ENCODE results near the gene GMPPA.

GMPPA gene

DNA sequence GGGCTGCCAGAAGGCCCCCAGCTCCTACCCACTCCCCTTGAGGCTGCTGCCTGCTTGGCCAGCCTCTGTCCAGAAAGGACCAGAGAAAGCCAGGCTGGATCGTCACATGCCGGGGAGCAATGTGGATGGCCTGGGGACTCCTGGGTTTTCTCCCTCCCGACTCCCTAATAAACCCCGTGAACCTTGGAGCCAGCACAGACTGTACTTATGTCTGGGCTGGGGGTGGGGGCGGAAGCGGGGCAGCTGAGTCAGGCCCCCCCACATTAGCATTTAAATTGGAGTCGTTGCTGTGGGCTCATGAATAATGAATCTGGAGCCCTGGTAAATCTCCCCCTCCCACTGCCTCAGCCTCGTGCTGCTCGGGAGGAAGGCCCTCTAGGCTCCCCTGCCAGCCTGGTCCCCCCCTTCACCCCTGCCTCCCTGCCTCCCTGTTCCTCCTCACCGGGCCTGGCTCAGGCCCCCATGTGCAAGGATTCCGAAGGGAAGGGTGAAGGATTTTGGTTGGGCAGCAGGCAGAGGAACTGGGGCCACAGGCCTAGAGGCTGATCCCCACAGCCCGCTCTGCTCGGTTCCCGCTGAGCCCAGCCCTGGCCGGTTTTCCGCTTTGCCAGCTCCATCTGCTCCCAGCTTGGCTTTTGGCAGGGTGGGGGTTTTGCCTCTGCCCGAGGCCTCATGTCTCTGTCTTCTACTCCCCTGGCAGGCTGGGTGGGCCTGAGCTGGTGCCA is 8.3 kb downstream of the GMPPA start:
- no peak for DNase-seq (ENCODE audit: low read depth)

DNA sequence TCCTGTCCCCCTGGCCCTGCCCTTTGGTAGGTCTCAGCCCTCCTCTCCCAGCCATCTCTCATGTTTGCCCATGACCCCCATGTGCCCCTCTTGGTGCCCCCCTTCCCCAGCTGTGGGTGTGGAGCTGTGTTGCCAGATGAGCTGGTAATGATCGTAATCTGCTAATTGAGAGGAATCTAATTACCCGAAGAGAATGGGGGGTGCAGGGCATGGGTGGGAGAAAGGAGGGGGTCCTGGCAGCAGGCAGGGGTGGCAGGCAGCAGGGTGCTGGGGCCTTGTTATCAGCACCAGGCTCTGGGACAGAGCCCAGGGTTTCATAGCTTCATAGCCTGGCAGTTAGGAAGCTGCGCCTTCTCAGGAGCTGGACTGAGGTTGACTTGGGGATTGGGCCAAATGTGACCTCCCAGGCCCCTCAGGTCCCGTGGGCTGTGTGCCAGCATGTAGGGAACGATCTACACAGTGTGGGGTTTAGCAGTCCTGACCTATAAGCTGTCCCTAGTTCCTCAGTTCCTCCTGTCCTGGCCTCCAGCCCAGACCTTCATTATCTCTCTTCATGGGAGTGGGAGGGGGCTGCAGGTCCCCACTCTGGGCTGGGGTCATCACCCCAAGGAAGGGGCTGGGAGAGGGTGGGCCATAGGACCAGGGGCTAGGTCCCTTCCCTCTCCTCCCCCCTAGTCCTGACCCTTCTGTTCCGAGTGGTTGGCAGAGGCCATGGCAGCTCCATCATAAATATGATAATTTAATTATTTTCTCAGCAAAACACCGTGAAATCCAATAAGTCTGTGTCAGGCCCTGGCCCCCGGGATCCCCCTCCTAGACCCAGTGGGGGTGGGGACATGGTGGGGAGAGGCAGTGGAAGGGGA is 9.1 kb downstream of the GMPPA start:
- DNase-seq (ENCODE audit: low read depth) = no peak

DNA sequence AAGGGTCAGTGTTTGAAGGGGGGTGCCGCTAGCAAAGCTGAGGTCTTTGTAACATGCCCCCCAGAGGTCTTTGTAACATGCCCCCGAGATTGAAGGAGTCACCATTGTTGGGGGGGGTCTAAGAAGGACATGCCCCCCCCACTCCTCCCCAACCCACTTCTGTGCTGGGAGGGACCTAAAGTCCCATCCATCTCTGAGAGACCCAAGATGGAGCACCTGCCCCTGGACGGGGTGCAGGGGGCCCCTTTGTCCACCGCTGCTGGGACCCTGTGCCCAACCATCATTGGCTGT is 9.7 kb downstream of the GMPPA start:
- no peak for DNase-seq (ENCODE audit: low read depth)

DNA sequence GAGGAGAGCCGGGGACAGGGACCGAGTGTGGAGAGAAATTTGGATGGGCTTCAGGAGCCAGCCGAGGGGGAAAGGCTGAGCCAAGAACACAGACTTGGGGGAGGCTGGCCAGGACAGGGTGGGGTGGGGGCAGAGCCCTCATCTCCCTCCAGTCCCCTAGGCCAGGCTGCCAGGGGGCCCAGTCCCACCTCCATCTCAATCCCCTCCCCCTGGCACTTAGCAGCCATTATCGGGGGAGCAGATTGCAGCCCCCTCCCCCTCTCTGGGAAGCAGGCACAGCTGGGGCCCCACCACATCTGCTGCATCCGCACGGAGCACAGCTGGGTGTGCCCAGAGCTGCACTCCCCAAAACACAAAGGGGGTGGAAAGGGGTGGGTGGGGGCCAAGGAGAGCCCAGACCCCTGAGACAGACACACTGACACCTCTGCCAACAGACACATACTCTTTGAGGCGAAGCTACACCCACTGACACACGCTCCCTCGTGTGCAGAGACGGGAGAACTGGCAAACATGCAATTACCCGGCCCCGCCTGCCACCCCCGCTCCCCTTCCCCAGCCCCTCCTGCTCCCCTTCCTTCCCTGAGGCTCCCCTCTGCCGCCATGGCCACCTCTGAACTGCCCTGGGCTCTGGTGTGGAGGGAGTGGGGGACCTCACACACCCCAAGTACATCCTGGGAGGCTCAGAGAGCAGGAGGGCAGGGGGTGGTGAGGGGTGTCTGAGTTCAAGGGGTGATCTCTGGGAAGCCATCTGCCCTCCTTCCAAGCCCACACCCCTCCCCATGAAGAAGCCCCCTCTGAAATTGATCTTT is 10.5 kb downstream of the GMPPA start:
- DNase-seq (ENCODE audit: low read depth) = no peak

DNA sequence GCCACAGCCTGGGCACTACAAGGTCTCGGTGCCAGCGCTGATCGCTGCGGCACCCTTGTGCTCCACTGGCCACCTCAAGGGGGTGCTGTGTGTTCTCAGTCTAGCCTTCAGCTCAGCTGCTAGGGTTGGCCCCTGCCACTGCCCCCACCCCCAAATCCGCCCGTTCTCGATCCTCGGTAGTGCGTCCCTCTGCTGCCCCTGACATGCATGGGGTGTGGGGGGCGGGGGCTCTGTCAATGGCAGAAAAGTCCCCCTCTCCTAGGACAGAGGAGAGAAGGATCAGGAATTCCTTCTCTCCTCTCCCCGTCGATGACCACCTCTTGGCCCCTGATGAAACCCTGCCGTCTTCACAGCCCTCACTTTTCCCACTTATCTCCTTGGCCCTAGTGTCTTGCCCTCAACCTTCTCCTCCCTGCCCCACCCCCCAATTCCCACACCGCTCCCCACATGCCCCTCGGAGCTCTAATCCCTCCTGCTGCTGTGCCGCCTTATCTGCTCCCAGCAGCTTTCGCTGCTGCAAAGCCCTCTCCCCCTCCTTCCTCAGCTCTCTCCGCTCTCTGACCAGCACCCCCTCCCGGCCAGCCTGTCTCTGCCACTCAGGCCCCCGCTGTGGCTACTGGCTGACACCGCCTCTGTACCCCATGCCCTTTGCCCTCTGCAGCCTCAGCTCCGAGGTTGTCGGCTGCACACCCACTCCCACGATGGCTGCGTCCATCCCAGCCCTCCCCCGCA is 11.3 kb downstream of the GMPPA start:
- no peak for DNase-seq (ENCODE audit: low read depth)

DNA sequence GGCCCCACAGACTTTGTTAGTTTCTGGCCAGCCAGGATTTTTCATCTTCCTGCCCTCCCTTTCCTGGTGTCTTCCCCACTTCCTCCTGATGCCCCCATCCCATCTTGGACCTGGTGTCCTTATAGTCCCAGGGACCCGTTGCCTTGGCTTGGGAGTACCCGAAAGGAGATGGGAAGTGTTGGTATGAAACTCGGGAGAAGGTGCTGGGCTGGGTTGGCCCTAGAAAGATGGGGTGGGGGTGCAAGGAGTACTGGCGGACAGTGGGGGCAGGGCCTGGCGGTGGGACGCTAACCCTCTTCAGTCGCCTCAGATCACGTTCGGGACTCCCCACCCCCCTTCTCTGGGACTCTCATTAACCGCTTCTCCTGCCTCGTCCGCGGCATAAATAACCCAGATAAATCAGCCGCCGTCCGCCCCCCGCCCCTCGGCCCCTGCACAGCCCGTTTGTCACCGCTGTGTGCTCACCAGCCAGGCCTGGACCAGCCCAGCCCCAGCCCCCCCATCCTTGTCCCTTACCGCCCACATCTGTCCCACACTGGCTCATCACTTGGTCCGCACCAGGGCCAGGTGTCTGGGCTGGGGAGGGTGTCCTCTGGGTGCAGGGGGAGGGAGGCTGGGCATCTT is 11.9 kb downstream of the GMPPA start:
- no peak for DNase-seq (ENCODE audit: low read depth)

DNA sequence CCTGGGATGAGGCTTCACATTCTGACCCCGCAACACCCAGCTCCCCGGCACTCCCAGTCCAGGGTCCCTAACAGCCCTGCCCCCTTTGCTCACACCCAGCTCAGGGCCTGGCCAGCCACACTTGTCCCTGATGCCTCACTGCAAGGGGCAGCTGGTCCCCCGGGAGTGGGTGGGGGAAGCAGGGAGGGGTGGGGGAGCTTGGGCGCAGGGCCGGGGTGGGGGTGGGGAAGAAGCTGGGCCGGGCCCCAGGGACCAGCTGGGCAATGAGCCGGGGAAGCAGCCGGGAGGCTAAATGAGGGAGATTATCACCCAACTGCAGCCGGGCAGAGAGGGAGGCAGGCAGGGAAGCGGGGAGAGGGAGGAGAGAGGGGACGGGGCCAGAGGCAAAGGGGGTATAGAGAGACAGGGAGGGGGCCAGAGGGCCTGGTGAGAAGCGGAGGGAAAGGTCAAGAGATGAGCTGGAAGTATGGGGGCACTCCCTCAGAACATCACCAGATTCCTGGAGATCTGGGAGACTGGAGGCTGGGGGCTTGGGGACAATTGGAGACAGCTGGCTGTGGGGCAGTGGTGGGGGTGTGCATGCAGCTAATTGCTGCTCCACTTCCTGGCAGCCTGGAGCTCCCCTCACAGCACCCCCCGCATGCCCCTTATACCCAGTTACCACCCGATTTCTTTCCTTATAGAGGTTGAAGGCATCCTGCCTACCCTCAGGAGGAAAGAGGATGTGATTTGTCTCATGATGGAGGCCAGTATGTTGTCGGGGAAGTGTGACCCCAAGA is 13.0 kb downstream of the GMPPA start:
- no peak for DNase-seq (ENCODE audit: low read depth)

DNA sequence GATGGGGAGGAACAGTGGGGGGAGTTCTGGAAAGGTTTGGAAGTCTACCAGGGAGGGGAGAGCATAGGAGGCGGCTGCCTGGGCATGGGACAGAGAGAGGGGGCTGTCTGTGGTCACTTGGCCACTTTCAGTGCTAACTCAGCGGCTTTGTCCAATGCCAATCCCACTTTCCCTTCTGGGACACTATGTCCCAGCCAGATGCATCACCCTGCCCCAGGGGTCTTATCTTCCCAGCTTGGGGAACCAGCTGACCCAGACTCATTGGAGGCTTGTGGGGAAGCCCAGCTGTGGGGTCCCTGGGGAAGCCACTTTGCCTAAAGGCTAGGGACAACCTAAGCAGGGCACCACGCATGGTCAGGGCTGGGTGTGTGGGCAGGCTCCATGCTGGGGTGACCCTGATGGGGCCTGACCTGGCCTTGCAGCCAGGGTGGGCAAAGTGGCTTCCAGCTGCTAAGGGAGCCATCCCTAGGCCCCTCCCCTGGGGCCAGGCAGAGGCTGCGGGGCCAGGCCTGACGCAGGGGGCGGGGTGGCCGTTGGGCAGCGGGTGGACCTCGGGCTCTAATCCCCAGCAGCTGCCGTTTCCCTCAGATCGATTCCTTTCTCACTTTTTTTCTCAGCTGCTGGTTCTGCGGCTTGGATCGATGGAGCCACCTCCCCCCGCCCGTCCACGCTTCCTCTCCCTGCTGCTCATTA is 14.0 kb downstream of the GMPPA start:
- DNase-seq (ENCODE audit: low read depth) = no peak

DNA sequence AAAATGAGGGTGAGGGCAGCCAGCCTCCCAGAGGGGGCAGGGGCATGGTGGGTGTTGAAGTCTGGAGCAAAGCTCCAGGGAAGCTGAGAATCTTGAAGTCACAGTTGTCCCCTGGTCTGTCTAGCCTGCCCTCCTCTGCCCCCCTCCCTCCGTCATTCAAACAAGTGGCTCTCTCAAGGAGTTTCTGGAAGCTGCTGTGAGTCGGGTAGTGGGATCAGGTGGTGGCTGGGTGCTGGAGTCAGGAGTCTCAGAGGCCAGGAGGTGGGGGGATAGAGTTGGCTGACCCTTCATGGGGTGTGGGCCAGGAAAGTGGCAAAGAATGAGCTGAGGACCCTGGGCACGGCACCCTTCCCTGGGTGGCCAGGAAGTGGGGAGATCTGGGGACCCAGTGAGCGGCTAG is 15.1 kb downstream of the GMPPA start:
- no peak for DNase-seq (ENCODE audit: low read depth)

DNA sequence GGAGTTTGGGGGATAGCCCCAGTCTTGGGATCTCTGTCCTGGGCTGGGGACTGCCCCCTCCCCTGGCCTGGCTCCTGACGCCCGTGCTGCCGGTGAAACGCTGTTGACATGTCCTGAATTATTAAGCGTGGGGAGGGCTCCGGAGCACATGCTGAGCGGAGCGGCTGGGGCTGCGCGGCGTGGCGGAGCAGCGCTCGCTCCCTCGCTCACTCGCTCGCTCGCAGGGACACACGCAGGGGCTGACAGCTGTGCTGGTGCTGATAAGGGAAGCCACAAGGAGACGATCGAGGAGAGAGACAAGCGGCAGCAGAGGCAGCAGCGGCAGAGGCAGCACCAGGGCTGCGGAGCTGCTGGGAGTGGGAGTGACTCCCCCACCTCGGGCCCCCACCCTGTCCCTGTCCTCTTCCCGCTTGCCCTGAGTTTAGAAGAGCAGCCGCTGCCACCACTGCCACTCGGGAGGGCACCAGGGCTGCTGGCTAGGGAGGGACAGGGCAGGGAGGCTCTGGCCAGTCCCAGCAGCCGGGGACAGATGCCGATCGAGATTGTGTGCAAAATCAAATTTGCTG is 15.6 kb downstream of the GMPPA start, which contains the start of gene ASIC4:
ASIC4 (plus strand) TSS at position 287 of the 566 bp plus-strand sequence; CDS start at position 530, 243 bp downstream.
- no peak for DNase-seq (ENCODE audit: low read depth)

DNA sequence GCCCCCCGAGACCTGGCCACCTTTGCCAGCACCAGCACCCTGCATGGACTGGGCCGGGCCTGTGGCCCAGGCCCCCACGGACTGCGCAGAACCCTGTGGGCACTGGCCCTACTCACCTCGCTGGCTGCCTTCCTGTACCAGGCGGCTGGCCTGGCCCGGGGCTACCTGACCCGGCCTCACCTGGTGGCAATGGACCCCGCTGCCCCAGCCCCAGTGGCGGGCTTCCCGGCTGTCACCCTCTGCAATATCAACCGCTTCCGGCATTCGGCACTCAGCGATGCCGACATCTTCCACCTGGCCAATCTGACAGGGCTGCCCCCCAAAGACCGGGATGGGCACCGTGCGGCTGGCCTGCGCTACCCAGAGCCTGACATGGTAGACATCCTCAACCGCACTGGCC is 16.1 kb downstream of the GMPPA start:
- no peak for DNase-seq (ENCODE audit: low read depth)

DNA sequence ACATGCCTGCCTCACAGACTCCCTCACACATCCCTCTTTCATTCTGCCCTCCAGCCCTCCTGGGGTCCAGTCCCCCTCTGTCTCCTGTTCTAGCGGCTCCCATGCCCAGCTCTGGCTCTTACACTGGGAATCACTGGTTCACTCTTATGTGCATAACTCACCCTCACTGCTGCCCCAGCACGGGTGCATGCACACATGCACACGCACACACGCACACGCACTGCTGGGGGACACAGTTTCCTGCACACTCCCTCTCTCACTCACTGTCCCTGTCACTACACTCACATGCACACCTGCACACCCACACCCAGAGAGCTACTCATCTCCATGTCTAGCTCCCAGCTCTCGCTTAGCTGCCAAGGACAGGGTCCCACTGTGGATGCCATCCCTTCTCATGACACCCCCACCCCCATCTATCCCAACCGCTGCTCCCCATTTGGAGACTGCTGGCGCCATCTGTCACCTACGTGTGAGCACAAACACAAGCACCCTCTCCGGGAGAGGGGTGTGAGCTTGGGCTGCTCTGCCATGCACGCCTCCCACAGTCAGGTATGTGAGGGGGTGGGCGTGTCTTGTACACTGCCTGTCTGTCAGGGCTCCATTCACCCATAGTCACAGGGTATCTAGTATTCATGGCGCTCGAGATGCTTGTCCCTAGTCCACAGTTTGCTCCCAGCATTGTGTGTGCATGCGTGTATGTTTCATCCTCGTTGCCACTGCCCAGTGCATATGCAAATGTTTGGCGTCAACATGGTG is 17.4 kb downstream of the GMPPA start:
- no peak for DNase-seq (ENCODE audit: low read depth)

DNA sequence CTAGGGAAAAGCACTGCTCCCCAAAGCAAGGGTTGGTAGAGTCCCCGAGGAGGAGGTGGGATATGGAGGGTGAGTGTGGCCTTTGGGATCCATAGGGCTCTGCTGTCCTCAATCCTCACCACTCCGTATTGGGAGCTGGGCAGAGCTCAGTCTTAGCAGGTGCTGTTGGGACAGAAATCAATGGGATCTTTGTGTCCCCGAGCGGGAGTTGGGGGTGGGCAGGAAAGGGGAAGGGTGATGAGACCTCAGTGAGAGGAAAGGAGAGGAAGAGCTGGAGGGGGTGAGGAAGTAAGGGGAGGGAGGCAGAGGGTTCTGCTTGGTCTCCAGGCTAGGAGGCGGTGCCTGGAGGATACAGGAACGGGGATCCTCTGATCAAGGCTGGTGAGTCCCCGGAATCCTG is 18.2 kb downstream of the GMPPA start:
- no peak for DNase-seq (ENCODE audit: low read depth)

DNA sequence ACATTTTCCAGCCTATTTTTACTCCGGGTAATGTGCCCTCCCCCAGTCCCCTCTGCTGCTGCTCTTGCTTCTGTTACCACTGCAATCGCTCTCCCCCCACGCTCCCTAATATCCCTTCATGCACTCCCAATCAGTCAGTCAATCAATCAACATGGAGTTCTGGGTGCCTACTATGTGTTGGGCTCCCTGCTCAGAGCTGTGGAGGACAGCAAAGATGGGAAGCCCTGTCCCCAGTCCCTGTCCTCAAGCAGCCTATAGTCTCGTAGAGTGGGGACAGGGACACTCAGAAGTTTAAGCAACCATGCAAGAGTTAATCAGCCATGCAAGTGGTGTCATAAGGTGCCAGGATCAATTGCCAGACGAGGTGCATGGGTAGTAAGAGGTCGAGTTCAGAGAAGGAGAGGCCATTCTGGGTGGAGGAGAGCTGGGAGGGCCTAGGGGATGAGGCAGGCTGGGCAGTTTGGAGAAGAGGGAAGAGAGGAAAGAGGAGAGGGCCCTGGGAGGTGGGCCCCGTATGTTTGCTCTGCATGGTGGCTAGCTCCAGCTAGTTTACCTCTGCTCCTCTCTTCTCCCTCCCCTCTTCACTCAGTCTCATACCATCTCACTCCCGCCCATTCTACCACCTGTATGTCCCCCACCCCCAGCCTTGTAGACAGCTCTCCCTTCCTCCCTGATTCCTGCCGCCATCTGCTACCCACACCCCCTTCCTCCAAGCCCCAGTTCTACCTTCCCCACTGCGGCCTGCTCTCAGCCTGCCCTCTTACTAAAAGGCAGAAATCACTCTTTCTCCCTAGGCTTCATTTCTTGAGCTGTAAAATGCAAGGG is 19.5 kb downstream of the GMPPA start:
- no peak for DNase-seq (ENCODE audit: low read depth)

DNA sequence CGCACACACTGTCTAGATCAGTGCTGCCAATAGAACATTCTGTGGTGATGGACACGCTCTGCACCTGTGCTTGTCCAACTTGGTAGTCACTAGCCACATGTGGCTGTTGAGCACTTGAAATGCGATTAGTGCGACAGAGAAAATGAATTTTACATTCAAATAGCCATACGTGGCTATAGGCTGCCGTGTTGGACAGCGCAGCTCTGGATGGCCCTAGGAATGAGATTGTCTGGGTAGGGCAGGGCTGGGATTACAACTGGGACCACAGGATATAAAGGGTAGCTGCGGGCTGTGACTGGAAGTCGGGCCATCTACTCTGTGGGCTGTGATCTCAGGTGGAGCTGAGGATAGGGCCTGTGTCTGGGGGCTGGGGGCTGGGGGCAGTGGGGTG is 20.8 kb downstream of the GMPPA start:
- no peak for DNase-seq (ENCODE audit: low read depth)

DNA sequence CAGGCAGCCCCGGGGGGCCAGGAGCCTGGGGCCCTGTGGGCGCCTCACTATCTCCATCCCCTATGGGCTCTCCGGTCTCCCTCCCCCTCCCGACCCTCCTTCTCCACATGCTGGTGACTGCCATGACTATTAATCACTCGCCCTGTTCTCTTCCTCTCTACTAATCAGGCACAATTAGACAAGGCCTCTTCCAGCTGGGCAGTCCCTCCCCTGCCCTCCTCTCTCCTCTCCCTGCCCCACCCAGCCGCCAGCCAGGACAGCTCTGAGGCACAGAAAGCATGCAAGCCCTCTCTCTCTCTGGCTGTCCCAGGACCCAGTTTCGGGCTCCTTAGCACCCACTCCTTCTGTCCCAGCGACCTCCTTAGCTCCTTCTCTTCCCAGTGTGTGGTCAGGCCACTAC is 21.4 kb downstream of the GMPPA start:
- no peak for DNase-seq (ENCODE audit: low read depth)

DNA sequence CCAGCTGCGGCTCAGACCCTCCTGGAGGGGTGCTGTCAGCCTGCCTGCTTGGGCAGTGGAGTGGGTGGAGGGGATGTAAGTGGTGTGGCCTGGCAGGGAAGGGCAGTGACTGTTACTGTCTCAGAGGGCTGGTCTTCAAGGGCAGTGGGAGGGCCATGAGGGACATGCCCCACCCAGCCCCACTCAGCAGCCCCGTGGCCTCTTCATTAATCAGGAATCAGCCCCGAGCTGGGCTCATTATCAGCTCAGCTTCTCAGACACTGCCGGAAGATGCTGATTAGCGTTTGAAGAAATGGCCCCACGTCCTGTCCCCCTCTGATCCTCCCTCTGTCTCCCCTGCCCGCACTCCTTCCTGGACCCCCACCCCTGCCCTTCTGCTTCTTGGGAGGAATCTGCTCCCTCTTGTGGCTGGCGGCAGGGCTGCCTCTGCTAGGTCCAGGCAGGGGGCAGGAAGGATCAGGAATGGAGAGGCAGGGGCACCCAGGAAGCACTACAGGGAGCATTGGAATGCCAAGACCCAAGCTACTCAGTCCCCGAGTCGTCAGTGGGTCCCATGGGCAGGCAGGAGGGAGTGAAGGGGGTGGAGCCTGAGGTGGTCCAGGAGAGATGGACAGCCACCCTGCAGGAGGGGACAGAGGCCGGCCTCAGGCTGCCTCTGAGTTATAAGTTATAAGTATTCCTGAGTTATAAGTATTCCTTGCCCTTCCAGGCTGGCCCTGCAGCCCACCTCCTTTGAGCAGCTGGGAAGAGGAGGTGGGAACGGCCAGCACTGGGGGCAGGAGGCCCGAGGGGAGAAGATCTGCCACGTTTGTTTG is 22.6 kb downstream of the GMPPA start:
- peak; percentile 13 for DNase-seq (ENCODE audit: low read depth)
